PC-9 (cell line): ENCODE measurements around the gene OR2T27.
"Not testable (repeated sequence)": the region's sequence is repeated elsewhere in the genome, so short reads cannot be mapped to it uniquely, and the experiment has no call there.

ENCODE experiments used
- EZH2 ChIP-seq: fragments of 200-600 bp; sonication (generic); IDR thresholded peaks from 2 replicates; pipeline ENCODE4 v1.8.0; 2017; ENCODE audit warnings: antibody characterized with exemption, low read depth
- TF ChIP-seq, protein P1 (sequence below): fragments of 200-600 bp; sonication (generic); conservative IDR thresholded peaks from 2 replicates; pipeline ENCODE4 v1.6.1; 2017; ENCODE audit warnings: mixed run types, antibody characterized with exemption, mild to moderate bottlenecking, moderate library complexity

DNA sequence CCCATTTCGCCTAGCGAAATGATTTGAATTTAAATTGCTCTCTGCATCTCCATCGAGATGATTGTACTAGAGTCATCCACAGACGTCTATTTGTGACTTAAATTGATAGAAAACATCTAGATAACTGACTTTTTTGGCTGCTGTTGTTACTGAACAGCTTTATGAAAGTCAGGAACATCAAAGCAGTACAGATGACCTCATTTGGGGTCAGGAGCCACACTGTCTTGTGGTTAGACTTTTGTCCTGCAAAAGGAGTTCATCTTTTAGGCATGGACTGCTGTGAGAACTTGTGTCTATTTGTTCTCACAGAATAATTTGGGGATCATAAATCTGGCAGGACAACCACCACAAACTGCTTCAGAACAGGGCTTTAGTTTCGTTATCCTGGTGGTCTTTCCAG, 15.7 kb downstream of the OR2T27 start:
- not testable (repeated sequence) for TF ChIP-seq EZH2
- TF ChIP-seq, protein P1, sequence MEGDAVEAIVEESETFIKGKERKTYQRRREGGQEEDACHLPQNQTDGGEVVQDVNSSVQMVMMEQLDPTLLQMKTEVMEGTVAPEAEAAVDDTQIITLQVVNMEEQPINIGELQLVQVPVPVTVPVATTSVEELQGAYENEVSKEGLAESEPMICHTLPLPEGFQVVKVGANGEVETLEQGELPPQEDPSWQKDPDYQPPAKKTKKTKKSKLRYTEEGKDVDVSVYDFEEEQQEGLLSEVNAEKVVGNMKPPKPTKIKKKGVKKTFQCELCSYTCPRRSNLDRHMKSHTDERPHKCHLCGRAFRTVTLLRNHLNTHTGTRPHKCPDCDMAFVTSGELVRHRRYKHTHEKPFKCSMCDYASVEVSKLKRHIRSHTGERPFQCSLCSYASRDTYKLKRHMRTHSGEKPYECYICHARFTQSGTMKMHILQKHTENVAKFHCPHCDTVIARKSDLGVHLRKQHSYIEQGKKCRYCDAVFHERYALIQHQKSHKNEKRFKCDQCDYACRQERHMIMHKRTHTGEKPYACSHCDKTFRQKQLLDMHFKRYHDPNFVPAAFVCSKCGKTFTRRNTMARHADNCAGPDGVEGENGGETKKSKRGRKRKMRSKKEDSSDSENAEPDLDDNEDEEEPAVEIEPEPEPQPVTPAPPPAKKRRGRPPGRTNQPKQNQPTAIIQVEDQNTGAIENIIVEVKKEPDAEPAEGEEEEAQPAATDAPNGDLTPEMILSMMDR = not testable (repeated sequence)
